ENCODE results near the gene LEKR1.

The LEKR1 gene

DNA sequence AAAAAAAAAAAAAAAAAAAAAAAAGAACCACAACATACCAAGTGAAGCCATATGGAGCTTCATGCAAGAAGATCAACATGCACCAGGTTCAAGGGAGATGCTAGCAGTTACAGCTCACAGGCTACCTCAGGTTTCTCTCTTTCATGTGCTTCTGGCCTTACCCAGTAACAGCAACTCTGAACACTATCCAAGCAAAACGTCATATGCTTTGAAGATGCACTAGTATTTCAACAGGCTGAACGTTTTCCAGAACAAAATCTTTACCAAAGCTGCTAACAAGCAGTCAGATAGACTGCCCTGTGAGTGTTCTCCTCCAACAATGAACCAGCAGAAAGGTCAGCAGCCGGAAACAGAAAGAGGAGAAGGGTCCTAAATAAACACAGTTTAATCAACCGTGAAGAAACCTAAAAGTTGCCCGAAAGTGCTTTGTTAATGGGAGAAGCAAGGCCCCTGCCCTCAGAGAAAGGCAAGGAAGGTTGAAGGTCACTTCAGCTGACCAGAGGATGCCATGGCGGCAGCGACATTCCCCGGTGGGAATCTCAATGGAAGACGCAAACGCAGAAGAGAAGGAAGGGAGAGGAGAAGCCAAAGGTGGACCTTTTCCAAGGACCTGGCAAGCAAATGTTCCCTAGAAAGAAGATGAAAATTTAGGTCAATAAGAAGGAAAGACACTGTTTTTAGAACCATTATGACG lies 253.7 kb downstream of the LEKR1 start:
- no peak for DNase-seq (ENCODE audit: low read depth in 3 of 3)

DNA sequence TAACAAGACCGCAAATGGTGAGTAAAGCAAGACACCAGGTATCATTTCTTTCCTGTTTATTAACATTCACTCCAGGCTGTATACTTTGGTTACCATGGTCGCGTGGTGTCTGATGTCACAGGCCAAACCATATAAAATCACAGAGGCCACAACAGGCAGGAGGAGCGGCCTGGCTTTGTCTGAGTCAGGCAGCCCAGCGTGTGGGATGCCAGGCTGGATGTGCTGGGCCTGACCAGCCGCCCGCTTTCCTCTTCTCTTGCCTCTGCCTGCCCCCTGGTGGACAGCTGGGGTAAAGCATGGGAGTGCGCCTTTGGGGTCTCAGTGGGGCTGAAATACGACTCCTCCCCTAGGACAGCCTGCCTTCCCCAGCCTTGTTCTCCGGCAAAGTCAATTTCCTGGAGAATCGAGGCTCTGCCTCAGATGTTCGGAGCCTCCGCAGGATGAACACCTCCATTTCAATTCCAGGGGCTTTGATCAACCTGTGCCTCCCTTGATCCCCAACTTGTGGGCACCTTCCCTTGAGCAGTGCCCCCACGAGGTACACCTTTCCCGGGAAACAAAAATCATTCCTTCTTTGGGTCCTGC lies 255.6 kb downstream of the LEKR1 start:
- peak; percentile 63 to 80 (median 74) for DNase-seq (ENCODE audit: low read depth in 3 of 3)

DNA sequence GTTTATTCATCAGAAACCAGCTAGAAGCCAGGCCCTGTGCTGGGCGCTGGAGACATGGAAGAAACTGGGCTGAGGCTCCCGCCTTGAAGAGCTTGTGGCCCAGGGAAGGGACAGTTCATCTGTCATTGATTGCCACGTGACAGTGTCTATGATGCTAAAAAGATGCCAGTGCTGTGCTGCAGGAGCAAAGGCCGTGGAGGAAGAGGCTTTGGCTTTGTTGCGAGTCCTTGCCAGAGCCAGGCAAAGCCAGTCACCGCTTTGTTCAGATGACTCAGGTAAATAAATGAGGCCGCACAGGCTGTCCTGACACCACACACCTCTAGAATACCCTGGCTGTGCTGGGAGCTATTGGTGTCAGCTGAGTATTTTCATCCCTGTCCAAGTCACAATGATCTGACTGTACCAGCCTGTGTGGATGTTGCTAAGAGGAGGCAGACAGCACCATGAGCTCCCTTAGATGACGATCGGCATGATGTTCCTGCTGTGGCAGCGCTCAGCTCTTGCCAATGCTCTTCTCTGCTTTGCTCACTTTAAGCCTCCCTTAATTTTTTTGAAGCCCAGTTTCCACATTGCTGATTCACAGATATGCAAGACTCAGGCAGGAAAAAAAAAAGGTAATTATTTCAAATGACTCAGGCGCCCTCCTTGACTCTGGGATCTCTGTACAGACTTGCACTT lies 256.3 kb downstream of the LEKR1 start:
- no peak for DNase-seq (ENCODE audit: low read depth in 3 of 3)

DNA sequence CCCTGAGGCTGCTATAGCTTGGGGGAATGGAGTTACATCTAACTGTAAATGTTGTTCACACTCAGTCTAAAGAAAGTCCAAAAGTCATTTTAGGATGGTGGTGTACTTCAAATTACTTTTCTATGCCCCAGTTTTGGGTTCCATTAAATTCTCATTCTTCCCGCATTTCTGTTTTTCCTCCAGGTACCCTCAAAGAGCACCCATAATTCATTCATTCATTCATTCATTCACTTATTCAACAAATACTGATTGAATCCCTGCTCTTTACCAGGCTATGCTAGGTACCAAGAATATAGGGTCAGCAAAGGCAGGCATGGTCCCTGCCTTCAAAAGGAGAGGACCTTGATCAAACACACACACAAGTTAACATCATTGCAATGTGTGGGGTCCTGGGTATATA lies 257.7 kb downstream of the LEKR1 start:
- DNase-seq (ENCODE audit: low read depth in 3 of 3): no peak

DNA sequence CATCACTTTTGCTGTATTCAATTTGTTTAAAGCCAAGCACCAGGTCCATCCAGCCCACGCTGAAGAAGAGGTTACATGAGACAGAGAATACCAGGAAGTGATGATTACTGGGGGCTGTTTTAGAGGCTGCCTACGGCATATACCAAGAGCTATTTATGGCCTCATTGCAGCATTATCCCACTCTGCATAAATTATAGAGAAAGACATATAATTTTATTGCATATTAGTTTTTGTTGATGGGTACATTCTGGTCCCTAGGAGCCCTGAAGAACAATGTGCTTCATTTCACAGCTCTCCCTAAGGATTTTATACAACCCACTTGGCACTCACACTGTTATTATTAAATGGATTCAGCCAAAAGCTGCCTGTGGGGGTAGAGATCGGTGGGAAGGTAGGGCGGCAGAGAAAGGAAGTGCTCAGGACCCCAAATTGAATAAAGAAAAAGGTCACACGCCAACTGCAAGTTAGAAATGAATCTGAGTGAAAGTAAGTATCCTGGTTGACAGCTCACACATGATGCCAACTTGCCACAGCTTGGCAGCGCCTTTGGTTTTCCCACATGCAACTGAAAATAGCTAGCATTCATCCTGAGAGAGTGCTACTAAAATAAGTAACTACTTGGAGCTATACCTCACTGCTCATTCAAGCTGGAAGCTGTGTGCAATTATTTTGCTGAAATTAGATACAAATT lies 260.1 kb downstream of the LEKR1 start:
- no peak for DNase-seq (ENCODE audit: low read depth in 3 of 3)

DNA sequence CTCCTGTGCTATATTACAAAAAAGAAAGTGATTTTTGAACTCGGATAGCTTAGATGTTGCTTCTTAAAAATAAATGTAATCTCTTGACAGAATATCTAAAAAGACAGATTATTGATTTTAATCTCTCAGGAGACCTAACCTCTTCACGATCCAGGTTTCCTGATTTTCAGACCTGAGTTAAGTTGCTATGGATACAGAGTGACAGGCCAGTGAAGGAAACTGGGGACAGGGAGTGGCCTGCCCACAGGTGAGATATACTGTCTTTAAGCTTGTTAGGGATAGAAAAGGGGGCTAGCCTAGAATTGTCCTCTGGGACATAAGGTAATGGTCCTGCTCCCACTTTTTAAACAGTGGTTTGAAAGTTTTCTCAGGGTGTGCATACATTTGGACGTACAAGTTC lies 260.6 kb downstream of the LEKR1 start:
- DNase-seq (ENCODE audit: low read depth in 3 of 3): no peak

DNA sequence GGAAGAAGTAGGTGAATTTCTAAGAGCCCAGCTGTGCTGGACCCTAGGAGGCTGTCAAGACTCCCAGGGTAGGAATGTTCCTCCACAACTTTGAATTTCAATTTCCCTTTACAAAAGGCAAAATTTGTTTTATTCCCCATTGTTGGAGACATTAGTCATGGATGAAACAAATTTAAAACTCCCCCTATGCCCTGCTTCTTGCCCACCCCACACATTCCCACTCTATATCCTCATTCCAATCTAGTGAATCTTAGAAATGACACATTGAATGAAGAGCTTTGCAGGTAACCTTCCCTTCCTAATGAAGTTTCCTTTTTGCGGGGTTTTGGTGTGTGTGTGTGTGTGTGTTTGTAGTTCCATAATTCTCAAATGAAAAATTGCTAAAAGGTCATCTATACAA lies 261.2 kb downstream of the LEKR1 start:
- no peak for DNase-seq (ENCODE audit: low read depth in 3 of 3)

DNA sequence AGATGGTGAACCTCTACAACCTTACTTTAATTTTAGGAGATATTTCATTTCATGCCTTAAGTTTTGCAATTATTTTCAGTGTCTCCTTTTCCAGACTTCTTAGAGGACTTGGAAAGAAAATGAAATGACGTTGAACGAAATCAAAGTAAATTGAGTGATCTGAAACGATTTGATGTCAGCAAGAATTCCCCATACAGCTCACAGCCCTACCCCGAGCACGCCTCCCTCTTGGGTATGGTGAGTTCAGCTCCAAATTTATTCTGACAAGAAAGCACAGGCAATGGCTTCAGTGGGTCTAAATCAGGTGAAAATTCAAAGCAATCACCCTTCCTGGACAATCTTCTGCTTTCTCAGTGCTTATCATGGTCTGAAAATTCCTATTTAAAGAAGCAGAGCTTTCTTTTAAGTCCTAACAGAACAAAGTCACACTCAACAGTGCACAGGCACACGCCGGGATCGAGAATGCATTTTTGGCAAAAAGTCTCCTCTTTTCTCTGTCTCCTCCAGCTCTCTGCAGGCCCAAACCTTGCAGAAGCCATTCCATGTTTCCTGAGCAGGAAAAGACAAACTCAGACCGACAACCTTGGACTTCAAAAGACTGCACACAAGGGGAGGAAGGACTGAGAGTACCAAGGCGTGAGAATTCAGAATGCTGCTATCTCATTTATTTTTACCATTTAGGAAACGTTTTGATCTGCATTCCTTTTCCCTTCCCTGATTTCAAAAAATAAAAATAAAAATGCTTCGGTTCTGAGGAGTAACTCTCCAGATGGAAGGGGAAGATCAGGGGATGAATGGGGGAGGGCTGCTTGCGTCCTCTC lies 261.8 kb downstream of the LEKR1 start:
- DNase-seq (ENCODE audit: low read depth in 3 of 3): no peak

DNA sequence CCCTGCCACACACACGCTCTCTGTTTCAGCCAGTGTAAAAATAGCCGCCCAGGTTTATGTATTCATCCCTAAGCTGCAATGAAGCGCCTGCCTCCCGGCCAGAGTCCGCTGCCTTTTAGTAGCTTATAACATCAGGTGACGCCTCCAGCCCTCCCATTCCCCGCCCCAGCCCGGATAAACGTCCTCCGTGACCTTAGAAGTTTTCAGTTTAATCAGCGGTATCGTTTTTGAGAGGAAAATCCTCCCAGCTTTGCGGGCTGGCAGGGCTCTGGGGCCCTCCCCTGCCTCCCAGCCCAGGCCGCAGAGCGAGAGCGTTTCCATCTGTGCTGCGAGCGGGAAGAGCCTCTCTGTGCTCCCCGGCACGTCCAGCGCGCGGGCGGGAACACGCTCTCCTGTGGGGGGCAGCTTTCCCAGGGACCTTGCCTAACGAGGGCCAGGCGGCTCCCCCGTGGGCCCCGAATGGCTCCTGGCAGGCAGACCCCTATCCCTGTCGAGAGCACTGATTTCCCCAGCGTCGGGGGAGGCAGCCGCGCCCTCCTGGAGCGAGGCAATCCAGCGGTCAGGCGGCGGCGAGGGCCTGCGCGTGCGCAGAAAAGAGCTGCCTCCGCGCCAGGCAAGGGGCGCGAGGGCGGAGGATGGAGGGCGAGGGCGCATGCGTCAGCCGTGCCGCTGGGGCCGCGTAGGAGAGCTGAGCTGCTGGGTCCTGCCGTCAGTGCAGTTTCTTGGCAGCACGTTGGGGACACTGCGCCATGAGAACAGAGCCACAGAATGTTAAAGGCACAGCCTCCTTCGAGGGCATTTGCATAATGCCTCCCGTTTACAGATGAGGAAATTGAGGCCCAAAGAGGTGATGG lies 262.7 kb downstream of the LEKR1 start:
- peak; percentile 86 to 90 (median 87) for DNase-seq (ENCODE audit: low read depth in 3 of 3)

DNA sequence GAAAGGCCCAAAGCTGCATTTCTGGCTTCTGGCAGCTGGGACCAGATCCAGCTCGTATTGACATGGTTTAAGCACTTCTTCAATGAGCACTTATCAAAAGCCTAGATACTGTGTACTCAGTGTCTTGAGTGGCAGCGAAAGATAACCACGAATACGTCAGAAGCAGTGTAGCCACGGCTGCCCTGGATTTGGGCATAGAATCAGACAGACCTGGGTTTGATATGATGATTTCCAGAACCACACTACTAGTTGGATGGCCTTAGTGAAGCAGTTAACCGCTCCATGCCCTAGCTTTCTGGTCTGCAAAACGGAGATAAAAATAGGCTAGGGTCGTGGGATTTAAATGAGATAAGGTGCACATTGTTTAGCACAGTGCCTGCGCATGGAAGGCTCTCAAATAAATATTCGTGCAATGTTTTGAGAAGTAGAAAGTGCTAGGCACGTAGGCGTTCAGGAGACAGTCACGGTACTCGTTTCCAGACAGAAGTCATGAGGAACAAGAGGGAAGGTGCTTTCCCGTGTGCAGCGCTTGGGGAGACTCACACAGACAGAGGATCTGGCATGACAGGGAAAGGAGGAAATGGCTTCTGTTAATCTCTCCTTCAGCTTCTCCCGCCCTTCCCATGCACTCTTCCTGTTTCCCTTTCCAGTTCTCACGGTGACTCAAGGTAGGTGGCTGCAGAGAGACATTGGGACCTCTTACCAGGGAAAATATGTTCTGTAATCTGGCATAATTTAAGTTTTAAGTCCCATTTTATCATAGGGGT lies 263.5 kb downstream of the LEKR1 start:
- DNase-seq (ENCODE audit: low read depth in 3 of 3): peak in 1 of 3 experiments; percentile 2

DNA sequence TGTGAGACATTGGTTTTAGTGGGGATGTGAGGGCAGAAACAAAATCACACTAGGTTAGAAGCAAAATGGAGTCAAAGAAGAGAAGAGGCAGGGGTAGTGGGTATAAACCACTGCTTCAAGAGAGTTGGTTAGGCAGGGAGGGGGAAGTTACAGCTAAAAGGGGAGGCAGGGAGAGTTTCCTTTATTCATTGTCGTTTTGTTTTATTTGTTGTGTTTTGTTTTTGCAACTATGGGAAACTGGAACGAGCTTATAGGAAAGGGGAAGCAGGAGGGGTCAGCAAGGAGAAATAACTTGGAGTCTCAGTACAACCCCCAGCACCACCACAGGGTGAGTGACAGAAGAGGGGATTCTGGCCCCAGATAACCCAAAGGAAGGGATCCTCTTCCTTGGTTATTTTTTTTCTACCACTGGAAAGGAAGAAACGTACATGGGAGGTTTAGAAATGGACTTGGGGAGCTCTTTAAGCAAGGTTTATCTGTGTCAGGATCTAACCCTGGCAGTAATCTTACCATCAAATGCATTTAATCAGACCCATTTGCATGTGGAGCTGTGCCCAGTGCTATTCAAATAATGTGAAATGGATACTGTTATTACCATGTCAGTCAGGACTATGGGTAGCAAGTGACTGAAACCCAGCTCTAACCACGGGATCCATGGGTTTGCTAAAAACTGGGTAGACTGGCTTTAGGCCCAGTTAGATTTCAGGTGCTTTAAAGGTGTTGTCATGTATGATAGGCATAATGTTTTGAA lies 265.1 kb downstream of the LEKR1 start:
- no peak for DNase-seq (ENCODE audit: low read depth in 3 of 3)

DNA sequence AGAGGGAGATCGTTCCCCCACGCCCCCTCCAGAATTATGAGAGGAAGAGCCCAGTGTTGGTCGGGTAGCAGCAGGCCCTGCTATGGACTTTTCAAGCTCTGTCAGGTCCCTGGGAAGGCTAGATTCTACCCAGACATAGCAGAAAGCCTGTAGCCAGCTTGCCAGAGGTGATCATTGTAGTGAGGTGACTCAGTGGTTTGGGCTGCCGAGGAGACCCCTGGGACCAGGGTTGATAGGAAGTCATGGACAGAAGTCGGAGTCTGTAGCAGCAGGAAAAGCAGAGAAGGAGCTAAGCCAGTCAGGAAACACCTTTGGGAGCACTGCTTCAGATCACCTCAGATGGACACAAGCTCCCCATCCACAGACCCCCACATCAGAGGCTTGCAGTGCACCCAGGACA lies 266.1 kb downstream of the LEKR1 start:
- DNase-seq (ENCODE audit: low read depth in 3 of 3): no peak

DNA sequence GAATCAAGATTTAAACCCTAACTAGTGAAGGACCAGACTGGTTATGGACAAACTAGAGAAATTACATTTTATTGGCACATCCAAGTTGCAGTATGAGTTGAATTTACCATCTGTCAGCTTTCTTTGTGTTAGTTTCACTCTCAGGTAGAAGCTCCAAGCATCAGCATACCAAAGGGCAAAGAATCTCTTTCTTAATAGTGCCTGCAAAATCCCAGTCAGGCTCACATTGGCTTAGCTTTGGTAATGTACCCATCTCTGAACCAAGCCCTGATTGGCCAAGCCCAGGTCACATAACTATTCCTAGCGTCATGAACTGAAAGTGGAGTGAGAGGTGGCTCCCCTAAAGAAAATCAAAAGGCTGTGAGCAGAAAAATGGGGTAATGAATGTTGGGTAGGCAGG lies 266.9 kb downstream of the LEKR1 start:
- no peak for DNase-seq (ENCODE audit: low read depth in 3 of 3)

DNA sequence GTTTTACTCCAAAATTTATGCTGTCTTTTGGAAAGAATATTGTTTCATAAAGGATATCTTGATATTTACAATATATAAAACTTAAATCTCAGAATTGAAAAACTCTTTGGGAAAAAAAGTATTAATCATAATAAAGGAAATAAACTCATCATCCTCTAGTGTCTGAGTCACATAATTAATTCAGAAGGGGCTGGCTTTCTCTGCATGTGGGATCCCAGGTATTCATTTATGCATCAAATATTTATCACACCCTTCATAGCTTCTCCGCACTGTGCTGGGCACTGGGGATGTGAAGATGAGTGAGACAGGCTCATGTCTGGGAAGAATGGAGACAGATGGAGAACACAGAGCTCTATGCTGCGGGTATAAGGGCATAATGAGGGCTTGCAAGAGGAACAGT lies 268.1 kb downstream of the LEKR1 start:
- no peak for DNase-seq (ENCODE audit: low read depth in 3 of 3)

DNA sequence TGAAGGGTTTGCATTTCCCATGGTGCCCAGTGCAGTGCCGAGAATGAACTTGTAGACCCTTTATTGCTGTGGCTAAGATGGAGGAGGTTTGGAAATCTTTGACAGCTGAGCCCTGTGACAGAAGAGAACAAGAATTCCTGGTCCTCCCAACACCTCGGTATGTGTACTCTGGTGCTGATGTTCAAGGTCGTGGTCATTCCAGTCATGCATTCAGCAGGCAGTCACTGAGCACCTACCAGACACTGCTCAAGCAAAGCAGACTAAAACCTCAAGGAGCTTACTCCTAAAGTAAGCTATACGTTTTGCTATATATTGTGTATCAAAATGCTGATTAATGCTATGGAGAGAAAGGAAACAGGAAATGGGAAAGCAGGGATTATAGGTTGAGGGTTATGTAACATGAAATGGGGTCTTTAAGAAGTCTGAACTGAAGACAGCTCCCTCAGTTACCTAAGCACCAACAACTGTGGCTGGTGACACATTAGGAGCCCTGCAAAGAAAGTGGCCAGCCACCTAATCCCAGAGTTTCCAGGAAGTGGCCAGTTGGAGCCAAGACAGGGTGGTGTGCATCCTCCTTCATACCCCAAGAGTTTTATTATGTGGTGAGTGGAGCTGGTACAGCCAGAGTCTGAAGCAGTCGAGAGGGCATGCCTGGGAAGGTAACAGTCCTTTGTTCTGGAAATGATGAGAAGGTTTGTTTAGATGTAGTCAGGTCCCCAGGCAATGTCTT lies 268.8 kb downstream of the LEKR1 start:
- no peak for DNase-seq (ENCODE audit: low read depth in 3 of 3)

Measured in stimulated activated CD4-positive, alpha-beta T cell treated with anti-CD3 and anti-CD28 coated beads, TNF-alpha, amount 100 ng/mL, for 4 hours (primary cell).